Esophagus muscularis mucosa (tissue), 4 donors: ENCODE data around the gene ZNF646. TPM values are rescaled to one million over a fixed set of nuclear protein-coding genes. Genes with fewer than 3 reads are reported as not detected.

Experiments used
- DNase-seq: peaks from one replicate; pipeline ENCODE4 v3.0.0-alpha.2; 2017; ENCODE audit errors: extremely low spot score
- H3K27ac ChIP-seq, 4 donors: fragments of 200-600 bp; sonication (generic); replicated peaks in 1 of 4; 1 replicate in 3 of 4; 2 replicates in 1 of 4; pipeline ENCODE4 v1.5.1; 2016 to 2019; ENCODE audit warnings: mild to moderate bottlenecking in 1 of 4
- H3K27me3 ChIP-seq, 4 donors: fragments of 200-600 bp; sonication (generic); one replicate each; pipeline versions ENCODE4 v1.5.1 to v1.6.0; 2016 to 2019
- H3K36me3 ChIP-seq, 4 donors: fragments of 200-600 bp; sonication (generic); one replicate each; pipeline ENCODE4 v1.5.1; 2016 to 2019
- H3K4me1 ChIP-seq, 4 donors: fragments of 200-600 bp; sonication (generic); one replicate each; pipeline ENCODE4 v1.5.1; 2016 to 2019
- H3K4me3 ChIP-seq, 4 donors: fragments of 200-600 bp; sonication (generic); 1 replicate in 2 of 4; 2 replicates in 2 of 4; pipeline ENCODE4 v1.5.1; 2016 to 2019; ENCODE audit warnings: mild to moderate bottlenecking in 4 of 4, moderate library complexity in 1 of 4
- H3K9me3 ChIP-seq, 4 donors: fragments of 200-600 bp; sonication (generic); 1 replicate in 3 of 4; 2 replicates in 1 of 4; pipeline ENCODE4 v1.5.1; 2016 to 2019
- CTCF ChIP-seq, 3 experiments: fragments of 200-600 bp in 2 of 3; fragments of 450-650 bp in 1 of 3; sonication (generic) in 2 of 3; IDR thresholded peaks; one replicate each; pipeline ENCODE4 v1.5.1; 2017 to 2019; ENCODE audit warnings: antibody characterized with exemption in 3 of 3, mild to moderate bottlenecking in 2 of 3, moderate library complexity in 1 of 3
- EP300 ChIP-seq: sonication (generic); formaldehyde crosslinking; IDR thresholded peaks from one replicate; pipeline ENCODE4 v1.6.1; 2017; ENCODE audit warnings: antibody characterized with exemption
- POLR2A ChIP-seq: fragments of 450-650 bp; IDR thresholded peaks from one replicate; pipeline ENCODE4 v1.6.1; 2017; ENCODE audit warnings: antibody characterized with exemption, moderate library complexity, mild to moderate bottlenecking, low read depth
- POLR2AphosphoS5 ChIP-seq, 2 donors: sonication (generic); formaldehyde crosslinking; IDR thresholded peaks; one replicate each; pipeline ENCODE4 v1.6.1; 2017; ENCODE audit warnings: antibody characterized with exemption in 2 of 2
- WGBS: methylation state at CpG from one replicate; pipeline ENCODE4 v1.1.5; 2018; 5-methylcytosine and 5-hydroxymethylcytosine counted together
- intact Hi-C: fragments of 100-400 bp; cut with DNase I; formaldehyde crosslinking; loops from one replicate; pipeline ENCODE4 v1.15.1; 2023
- total RNA-seq, 4 donors: library from RNA; depleted of rRNA; stranded (reverse); fragments of >200 nt; gene quantifications; one replicate each; pipeline versions ENCODE4 v1.1.0 to v1.2.1, GENCODE V29; 2016

Gene ZNF646
- total RNA-seq, 4 donors from 2014 or later = 11.6 to 17.6 (median 15.5) TPM

DNA sequence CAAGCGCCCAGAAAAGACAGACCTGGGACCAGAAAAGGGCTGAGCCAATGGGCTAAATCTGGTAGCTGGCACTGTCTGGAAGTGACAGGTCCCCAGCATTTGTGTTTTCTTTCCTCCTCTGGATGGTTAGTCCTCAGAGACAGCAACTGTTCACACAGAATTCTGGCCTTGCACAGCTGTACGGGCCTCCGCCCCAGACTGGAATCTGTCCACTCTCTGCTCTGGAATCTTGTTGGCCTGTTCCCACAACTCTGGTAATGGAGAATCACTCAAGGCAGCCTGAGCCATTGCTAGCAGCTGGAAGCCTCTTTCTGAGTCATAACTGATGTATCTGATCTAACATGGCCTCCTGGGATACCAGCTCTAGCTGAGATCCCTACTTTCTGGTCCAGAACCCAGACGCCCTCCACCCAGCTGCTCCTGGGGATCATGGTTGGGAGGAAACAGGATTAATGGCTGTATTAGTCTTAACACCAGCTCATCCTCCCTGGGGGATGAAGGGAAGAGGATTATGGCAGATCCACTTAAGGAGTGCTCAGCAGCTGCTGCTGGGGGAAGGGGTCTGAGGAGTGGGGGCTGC lies 9.2 kb upstream of the ZNF646 start:
- 80% methylated on average over 4 of the region's 4 CpGs for WGBS
- H3K36me3 ChIP-seq = peaks cover 17 to 43% (median 36%) of the 10 kb centered on the region in 4 donors
- H3K4me1 ChIP-seq = peaks cover 13 to 18% (median 18%) of the 10 kb centered on the region in 4 donors
- peak in 1 of 2 donors; percentile 14 for TF ChIP-seq POLR2AphosphoS5 (IDR thresholded peaks at IDR 0.05)
- no peak for TF ChIP-seq EP300
- no peak for TF ChIP-seq POLR2A
- DNase-seq = no peak
- no peaks in the 10 kb centered on the region for H3K9me3 ChIP-seq
- intact Hi-C loops = no loop called here
- H3K4me3 ChIP-seq = peak overlapping the region in 1 of 4 donors; percentile 0
- H3K27ac ChIP-seq = peak overlapping the region; percentile 48 to 71 (median 62)
- H3K27me3 ChIP-seq = no peaks in the 10 kb centered on the region

- no peak for DNase-seq
- TF ChIP-seq POLR2A (no peak), CTCF (IDR thresholded peaks at IDR 0.05) (no peak), EP300 (no peak), POLR2AphosphoS5 (IDR thresholded peaks at IDR 0.05) (no peak)
- Histone ChIP-seq H3K9me3 (no peaks in the 10 kb centered on the region), H3K4me1 (peaks cover 22 to 34% (median 31%) of the 10 kb centered on the region in 4 donors), H3K4me3 (no peak overlapping the region), H3K36me3 (peaks cover 7 to 19% (median 14%) of the 10 kb centered on the region in 4 donors), H3K27ac (no peak overlapping the region), H3K27me3 (no peaks in the 10 kb centered on the region)
- intact Hi-C loops = no loop called here
- 91% methylated on average over 3 of the region's 3 CpGs for WGBS
These were observed 6.9 kb upstream of the ZNF646 start for GRCh38 chr16:31067342-31067741.

GRCh38 chr16:31071861-31072260 lies 2.4 kb upstream of the ZNF646 start:
- no peak for TF ChIP-seq POLR2AphosphoS5 (IDR thresholded peaks at IDR 0.05)
- TF ChIP-seq POLR2A = no peak
- peak overlapping the region in 3 of 4 donors; percentile 97 to 100 (median 100) for H3K4me3 ChIP-seq
- 46% methylated on average over 4 of the region's 4 CpGs for WGBS
- intact Hi-C loops = loop anchor here (10.0 kb wide), 1 partner anchor 373 kb away; the partner anchor contains the start of gene ZNF843
- peak overlapping the region; percentile 92 to 99 (median 99) for H3K27ac ChIP-seq
- DNase-seq = no peak
- H3K27me3 ChIP-seq = no peaks in the 10 kb centered on the region
- peaks cover 5 to 11% (median 9%) of the 10 kb centered on the region in 4 donors for H3K36me3 ChIP-seq
- no peaks in the 10 kb centered on the region for H3K9me3 ChIP-seq
- H3K4me1 ChIP-seq = peaks cover 19 to 46% (median 39%) of the 10 kb centered on the region in 4 donors

GRCh38 chr16:31072540-31073141 lies 1.6 kb upstream of the ZNF646 start:
- Histone ChIP-seq H3K27me3 (no peaks in the 10 kb centered on the region), H3K9me3 (no peaks in the 10 kb centered on the region), H3K4me3 (peak overlapping the region; percentile 81 to 100 (median 98)), H3K4me1 (peaks cover 19 to 49% (median 39%) of the 10 kb centered on the region in 4 donors), H3K27ac (peak overlapping the region; percentile 92 to 99 (median 99)), H3K36me3 (peaks cover 13 to 19% (median 17%) of the 10 kb centered on the region in 4 donors)
- intact Hi-C loops = loop anchor here (10.0 kb wide), 1 partner anchor 372 kb away; the partner anchor contains the start of gene ZNF843
- WGBS = 2% methylated on average over 26 of the region's 27 CpGs
- TF ChIP-seq POLR2A (no peak), CTCF (IDR thresholded peaks at IDR 0.05) (no peak), POLR2AphosphoS5 (IDR thresholded peaks at IDR 0.05) (no peak), EP300 (no peak)
- no peak for DNase-seq

DNA sequence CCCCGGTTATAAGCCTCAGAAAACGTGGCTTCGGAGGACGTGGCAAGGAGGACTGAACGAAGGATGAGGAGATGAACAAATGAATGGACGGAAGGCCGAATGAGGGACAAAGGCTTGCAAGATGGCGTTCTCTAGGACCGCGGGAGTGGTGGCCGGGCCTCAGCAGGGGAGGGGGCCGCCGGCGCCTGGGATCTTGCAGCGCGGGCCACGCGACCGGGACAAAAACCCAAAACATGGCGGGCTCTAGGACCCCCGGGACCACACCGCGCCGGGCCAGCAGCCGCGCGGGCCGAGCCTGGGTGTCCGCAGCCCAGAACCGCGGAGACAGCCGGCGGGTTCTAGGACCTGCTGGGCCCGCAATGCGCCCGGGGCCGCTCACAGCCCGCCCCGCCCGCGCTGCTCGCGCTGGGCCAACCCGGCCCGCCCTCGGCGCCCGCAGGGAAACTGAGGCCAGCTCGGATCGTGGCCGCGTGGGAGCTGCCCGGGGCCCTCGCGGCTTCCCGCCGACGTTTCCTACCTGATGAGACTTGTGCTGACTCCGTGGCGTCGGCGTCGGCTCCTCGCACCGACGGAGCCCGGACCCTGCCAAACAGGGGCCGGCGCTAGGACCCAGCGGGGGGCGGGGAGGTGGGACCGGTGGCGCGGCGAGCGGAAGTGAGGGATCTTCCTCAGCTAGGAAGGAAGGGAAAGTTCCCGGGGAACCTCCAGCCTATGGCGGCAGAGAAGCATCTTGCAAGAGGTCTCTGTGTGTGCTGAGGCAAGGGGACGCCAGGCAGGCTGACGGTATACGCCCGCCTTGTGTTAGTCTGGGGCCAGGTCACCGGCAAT lies 866 bp upstream of the ZNF646 start:
- no peaks in the 10 kb centered on the region for H3K27me3 ChIP-seq
- peak; percentile 96 for DNase-seq
- no peak for TF ChIP-seq EP300
- peak in 1 of 3 experiments; percentile 1 for TF ChIP-seq CTCF (IDR thresholded peaks at IDR 0.05)
- peak in 1 of 2 donors; percentile 38 for TF ChIP-seq POLR2AphosphoS5 (IDR thresholded peaks at IDR 0.05)
- TF ChIP-seq POLR2A = peak; percentile 16
- WGBS = 1% methylated on average over 45 of the region's 83 CpGs
- peaks cover 19 to 49% (median 39%) of the 10 kb centered on the region in 4 donors for H3K4me1 ChIP-seq
- H3K9me3 ChIP-seq = no peaks in the 10 kb centered on the region
- H3K27ac ChIP-seq = peak overlapping the region; percentile 92 to 99 (median 99)
- intact Hi-C loops = loop anchor here (10.0 kb wide), 1 partner anchor 371 kb away; the partner anchor contains the start of gene ZNF843
- H3K36me3 ChIP-seq = peaks cover 20 to 26% (median 24%) of the 10 kb centered on the region in 4 donors
- H3K4me3 ChIP-seq = peak overlapping the region; percentile 81 to 100 (median 98)
